OCI-M2 (cell line): ENCODE results near the gene VTCN1.

Source experiments
- DNase-seq: peaks from one replicate; lab custom pipeline; 2025; ENCODE audit not compliant: unreplicated experiment; lab: John Stamatoyannopoulos, UW

VTCN1 gene

GRCh38 chr1:117210386-117210785 lies 341 bp downstream of the VTCN1 start:
- DNase-seq = no peak

- DNase-seq = no peak
Observed at GRCh38 chr1:117209094-117209493, 1.6 kb downstream of the VTCN1 start.

GRCh38 chr1:117208580-117208979 lies 2.1 kb downstream of the VTCN1 start:
- no peak for DNase-seq

- no peak for DNase-seq
Observed at GRCh38 chr1:117205368-117205767, 5.4 kb downstream of the VTCN1 start.

- no peak for DNase-seq
Observed at GRCh38 chr1:117201808-117202207, 8.9 kb downstream of the VTCN1 start.

- no peak for DNase-seq
Observed at GRCh38 chr1:117198097-117198496, 12.6 kb downstream of the VTCN1 start.

GRCh38 chr1:117189726-117190125 lies 21.0 kb downstream of the VTCN1 start:
- no peak for DNase-seq

GRCh38 chr1:117188816-117189437 lies 21.8 kb downstream of the VTCN1 start:
- DNase-seq = no peak

GRCh38 chr1:117188170-117188815 lies 22.4 kb downstream of the VTCN1 start:
- DNase-seq = no peak

- no peak for DNase-seq
Observed at GRCh38 chr1:117183112-117183511, 27.6 kb downstream of the VTCN1 start.

- DNase-seq = no peak
Observed at GRCh38 chr1:117182319-117182718, 28.4 kb downstream of the VTCN1 start.

- no peak for DNase-seq
Observed at GRCh38 chr1:117181630-117182041, 29.1 kb downstream of the VTCN1 start.

GRCh38 chr1:117180147-117180967 lies 30.4 kb downstream of the VTCN1 start:
- no peak for DNase-seq

GRCh38 chr1:117179471-117179870 lies 31.3 kb downstream of the VTCN1 start:
- DNase-seq = no peak

GRCh38 chr1:117178756-117179155 lies 32.0 kb downstream of the VTCN1 start:
- DNase-seq = no peak

- DNase-seq = no peak
Observed at GRCh38 chr1:117177376-117177775, 33.4 kb downstream of the VTCN1 start.

- no peak for DNase-seq
Observed at GRCh38 chr1:117176579-117176978, 34.1 kb downstream of the VTCN1 start.

- no peak for DNase-seq
Observed at GRCh38 chr1:117174851-117175250, 35.9 kb downstream of the VTCN1 start.

GRCh38 chr1:117173691-117174090 lies 37.0 kb downstream of the VTCN1 start:
- DNase-seq = no peak

GRCh38 chr1:117173006-117173405 lies 37.7 kb downstream of the VTCN1 start:
- DNase-seq = no peak

- DNase-seq = no peak
Observed at GRCh38 chr1:117171900-117172511, 38.7 kb downstream of the VTCN1 start.
